Type B pancreatic cell (in vitro differentiated cells): ENCODE results near the gene PDS5A. TPM values are rescaled to one million over a fixed set of nuclear protein-coding genes. Genes with fewer than 3 reads are reported as not detected.
A peak's percentile ranks its signal among the peaks of the same experiment; 100 is the strongest.
"Not testable (repeated sequence)": the region's sequence is repeated elsewhere in the genome, so short reads cannot be mapped to it uniquely, and the experiment has no call there.

ENCODE experiments used
- DNase-seq: peaks from one replicate; pipeline ENCODE4 v3.0.0; 2021; ENCODE audit warnings: mixed read lengths; ENCODE audit not compliant: unreplicated experiment; ENCODE audit errors: extremely low spot score
- H3K27ac Mint-ChIP-seq: 2 replicates; pipeline ENCODE4 v1.8.0; 2021; ENCODE audit warnings: mild to moderate bottlenecking, mixed read lengths
- H3K27me3 Mint-ChIP-seq: 2 replicates; pipeline ENCODE4 v1.8.0; 2021; ENCODE audit warnings: mixed read lengths
- H3K36me3 Mint-ChIP-seq: 2 replicates; pipeline ENCODE4 v1.8.0; 2021; ENCODE audit warnings: mixed read lengths
- H3K4me1 Mint-ChIP-seq: one replicate; pipeline ENCODE4 v1.8.0; 2021; ENCODE audit warnings: mixed read lengths; ENCODE audit not compliant: unreplicated experiment
- H3K4me3 Mint-ChIP-seq: 2 replicates; pipeline ENCODE4 v1.8.0; 2021; ENCODE audit warnings: mild to moderate bottlenecking, mixed read lengths
- H3K9me3 Mint-ChIP-seq: 2 replicates; pipeline ENCODE4 v1.8.0; 2021; ENCODE audit warnings: mixed read lengths
- total RNA-seq: library from RNA; stranded (reverse); gene quantifications from 2 replicates; pipeline ENCODE4 v1.2.1, GENCODE V29; 2021; ENCODE audit warnings: low replicate concordance
- TF ChIP-seq, protein P1 (sequence below): fragments of 200-600 bp; sonication (generic); conservative IDR thresholded peaks from 2 replicates; pipeline ENCODE4 v1.5.0; 2021; ENCODE audit warnings: antibody characterized with exemption, mild to moderate bottlenecking

The PDS5A gene
- total RNA-seq, 1 donor from 2014 or later, result 73.3 TPM

DNA sequence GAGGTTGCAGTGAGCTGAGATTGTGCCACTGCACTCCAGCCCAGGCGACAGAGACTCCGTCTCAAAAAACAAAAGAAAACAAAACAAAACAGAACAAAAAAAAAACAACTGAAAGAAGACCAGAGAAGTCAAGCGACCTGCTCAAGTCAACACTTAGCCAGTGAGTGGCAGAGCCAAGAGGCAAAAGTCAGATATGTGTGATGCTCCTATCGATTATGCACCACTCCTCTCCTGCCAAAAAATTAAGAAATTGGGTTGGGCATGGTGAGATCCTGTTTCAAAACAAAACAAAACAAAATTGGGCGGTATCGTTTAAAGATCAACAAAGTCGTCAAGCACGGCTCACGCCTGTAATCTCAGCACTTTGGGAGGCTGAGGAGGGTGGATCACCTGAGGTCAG is 137.7 kb downstream of the PDS5A start:
- DNase-seq, result no peak
- H3K9me3 Mint-ChIP-seq, result no peaks in the 10 kb centered on the region
- no peak overlapping the region for H3K27ac Mint-ChIP-seq
- no peak overlapping the region for H3K4me3 Mint-ChIP-seq
- H3K4me1 Mint-ChIP-seq, result no peaks in the 10 kb centered on the region
- TF ChIP-seq, protein P1, sequence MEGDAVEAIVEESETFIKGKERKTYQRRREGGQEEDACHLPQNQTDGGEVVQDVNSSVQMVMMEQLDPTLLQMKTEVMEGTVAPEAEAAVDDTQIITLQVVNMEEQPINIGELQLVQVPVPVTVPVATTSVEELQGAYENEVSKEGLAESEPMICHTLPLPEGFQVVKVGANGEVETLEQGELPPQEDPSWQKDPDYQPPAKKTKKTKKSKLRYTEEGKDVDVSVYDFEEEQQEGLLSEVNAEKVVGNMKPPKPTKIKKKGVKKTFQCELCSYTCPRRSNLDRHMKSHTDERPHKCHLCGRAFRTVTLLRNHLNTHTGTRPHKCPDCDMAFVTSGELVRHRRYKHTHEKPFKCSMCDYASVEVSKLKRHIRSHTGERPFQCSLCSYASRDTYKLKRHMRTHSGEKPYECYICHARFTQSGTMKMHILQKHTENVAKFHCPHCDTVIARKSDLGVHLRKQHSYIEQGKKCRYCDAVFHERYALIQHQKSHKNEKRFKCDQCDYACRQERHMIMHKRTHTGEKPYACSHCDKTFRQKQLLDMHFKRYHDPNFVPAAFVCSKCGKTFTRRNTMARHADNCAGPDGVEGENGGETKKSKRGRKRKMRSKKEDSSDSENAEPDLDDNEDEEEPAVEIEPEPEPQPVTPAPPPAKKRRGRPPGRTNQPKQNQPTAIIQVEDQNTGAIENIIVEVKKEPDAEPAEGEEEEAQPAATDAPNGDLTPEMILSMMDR, result no peak
- no peaks in the 10 kb centered on the region for H3K27me3 Mint-ChIP-seq
- H3K36me3 Mint-ChIP-seq, result peaks cover 33% of the 10 kb centered on the region

DNA sequence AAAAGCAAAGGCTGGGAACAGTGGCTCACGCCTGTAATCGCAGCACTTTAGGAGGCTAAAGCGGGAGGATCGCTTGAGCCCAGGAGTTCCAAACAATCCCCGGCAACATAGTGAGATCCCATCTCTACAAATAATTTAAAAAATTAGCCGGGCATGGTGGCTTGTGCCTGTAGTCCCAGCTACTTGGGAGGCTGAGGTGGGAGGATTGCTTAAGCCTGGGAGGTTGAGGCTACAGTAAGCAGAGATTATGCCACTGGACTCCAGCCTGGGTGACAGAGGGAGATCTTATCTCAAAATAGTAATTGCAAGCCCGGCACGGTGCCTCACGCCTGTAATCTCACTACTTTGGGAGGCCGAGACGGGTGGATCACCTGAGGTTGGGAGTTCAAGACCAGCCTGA is 139.3 kb downstream of the PDS5A start:
- not testable (repeated sequence) for H3K4me1 Mint-ChIP-seq, DNase-seq, H3K9me3 Mint-ChIP-seq, H3K27me3 Mint-ChIP-seq, H3K4me3 Mint-ChIP-seq, H3K27ac Mint-ChIP-seq
- peaks cover 35% of the 10 kb centered on the region for H3K36me3 Mint-ChIP-seq

DNA sequence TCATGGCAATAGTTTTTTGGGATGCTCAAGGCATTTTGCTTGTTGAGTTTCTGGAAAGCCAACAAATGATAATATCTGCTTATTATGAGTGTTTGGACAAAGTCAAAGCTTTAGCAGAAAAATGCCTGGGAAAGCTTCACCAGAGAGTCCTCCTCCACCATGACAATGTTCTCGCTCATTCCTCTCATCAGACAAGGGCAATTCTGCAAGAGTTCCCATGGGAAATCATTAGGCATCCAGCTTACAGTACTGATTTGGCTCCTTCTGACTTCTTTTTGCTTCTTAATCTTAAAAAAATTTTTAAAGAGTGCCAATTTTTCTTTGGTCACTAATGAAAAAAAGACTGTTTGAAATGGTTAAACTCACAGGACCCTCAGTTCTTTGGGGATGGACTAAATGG is 143.4 kb downstream of the PDS5A start:
- DNase-seq, result no peak
- no peaks in the 10 kb centered on the region for H3K27me3 Mint-ChIP-seq
- no peaks in the 10 kb centered on the region for H3K9me3 Mint-ChIP-seq
- no peak overlapping the region for H3K27ac Mint-ChIP-seq
- no peak overlapping the region for H3K4me3 Mint-ChIP-seq
- TF ChIP-seq, protein P1, result no peak
- no peaks in the 10 kb centered on the region for H3K4me1 Mint-ChIP-seq
- peaks cover 37% of the 10 kb centered on the region for H3K36me3 Mint-ChIP-seq

DNA sequence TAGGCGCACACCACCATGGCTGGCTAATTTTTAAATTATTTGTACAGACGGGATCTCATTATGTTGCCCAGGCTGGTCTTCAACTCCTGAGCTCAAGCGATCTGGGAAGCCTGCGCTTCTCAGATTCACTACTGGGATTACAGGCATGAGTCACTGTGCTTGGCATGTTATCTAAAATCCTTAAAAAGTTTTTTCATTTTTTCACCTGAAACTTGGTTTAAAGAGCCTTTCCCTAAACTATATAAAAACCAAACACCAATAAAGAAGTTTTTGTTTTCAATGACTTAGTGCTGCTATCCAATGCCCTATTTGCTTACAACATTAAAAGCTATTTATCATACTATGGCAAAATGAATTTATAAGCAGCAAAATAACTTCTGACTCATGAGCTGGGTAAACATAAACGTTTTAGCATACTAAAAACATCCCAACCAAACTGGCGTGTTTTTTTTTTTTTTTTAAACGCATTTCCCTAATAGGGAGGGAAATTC is 151.9 kb downstream of the PDS5A start:
- no peak overlapping the region for H3K4me3 Mint-ChIP-seq
- H3K36me3 Mint-ChIP-seq, result peaks cover 32% of the 10 kb centered on the region
- H3K27me3 Mint-ChIP-seq, result no peaks in the 10 kb centered on the region
- H3K4me1 Mint-ChIP-seq, result no peaks in the 10 kb centered on the region
- H3K27ac Mint-ChIP-seq, result no peak overlapping the region
- no peaks in the 10 kb centered on the region for H3K9me3 Mint-ChIP-seq
- no peak for DNase-seq
- TF ChIP-seq, protein P1, result no peak

DNA sequence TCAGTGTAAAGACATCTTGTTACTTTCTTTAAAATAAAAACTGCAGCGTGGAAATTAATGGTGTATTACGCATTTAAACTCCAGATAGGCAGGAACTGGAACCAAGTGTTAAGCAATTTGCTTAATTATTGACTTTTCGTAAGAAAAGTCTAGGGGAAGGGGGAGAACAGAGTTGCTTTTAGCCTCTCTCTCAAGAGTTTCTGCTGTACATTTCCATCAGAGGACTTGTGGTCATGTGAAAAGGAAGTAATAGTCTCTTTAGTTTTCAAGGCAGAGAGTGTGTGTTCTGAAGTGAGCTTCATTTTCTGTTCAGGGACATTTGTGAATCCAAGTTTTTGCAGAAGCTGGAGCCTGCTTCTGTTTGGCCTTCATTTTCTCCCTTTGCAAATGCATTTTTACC is 152.6 kb downstream of the PDS5A start:
- H3K27ac Mint-ChIP-seq, result no peak overlapping the region
- H3K4me1 Mint-ChIP-seq, result peaks cover 4% of the 10 kb centered on the region
- DNase-seq, result no peak
- no peak overlapping the region for H3K4me3 Mint-ChIP-seq
- peaks cover 34% of the 10 kb centered on the region for H3K36me3 Mint-ChIP-seq
- no peaks in the 10 kb centered on the region for H3K9me3 Mint-ChIP-seq
- TF ChIP-seq, protein P1, result no peak
- no peaks in the 10 kb centered on the region for H3K27me3 Mint-ChIP-seq

DNA sequence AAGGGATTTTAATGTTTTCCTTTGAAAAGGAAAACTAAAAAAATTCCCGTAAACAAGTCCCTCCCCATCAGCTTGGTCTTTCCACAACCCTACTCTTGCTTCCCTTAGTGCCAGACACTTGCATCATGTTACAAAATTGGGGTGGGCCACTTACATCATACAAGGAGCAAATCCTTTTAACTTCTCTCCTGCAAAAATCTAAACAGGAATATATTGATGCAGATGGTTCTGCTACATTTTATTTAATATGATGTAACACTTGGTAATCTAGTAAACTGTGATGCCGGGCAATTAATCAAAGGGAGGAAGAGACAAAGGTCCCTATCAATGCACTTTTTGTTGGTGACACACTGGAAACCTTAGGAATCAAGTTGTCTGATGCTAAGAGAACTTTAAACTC is 154.5 kb downstream of the PDS5A start:
- H3K27me3 Mint-ChIP-seq, result no peaks in the 10 kb centered on the region
- H3K27ac Mint-ChIP-seq, result peak overlapping the region; percentile 42
- H3K36me3 Mint-ChIP-seq, result peaks cover 28% of the 10 kb centered on the region
- TF ChIP-seq, protein P1, result no peak
- no peaks in the 10 kb centered on the region for H3K9me3 Mint-ChIP-seq
- DNase-seq, result no peak
- H3K4me1 Mint-ChIP-seq, result peaks cover 6% of the 10 kb centered on the region
- no peak overlapping the region for H3K4me3 Mint-ChIP-seq
